Thoracic aorta (tissue), 2 donors: ENCODE data around the gene SEMA3G. TPM values are rescaled to one million over a fixed set of nuclear protein-coding genes. Genes with fewer than 3 reads are reported as not detected.

Experiments
- ATAC-seq: fragments of 150-250 bp; one replicate; pipeline ENCODE4 v1.8.0; 2017; ENCODE audit warnings: low read depth; ENCODE audit not compliant: insufficient number of reproducible peaks, low FRiP score
- DNase-seq: peaks from one replicate; pipeline ENCODE4 v3.0.0-alpha.2; 2020; ENCODE audit warnings: low spot score
- H3K27ac ChIP-seq, 2 donors: fragments of 200-600 bp; sonication (generic); 1 replicate in 1 of 2; 2 replicates in 1 of 2; pipeline ENCODE4 v1.5.1; 2016; ENCODE audit warnings: mild to moderate bottlenecking in 2 of 2, moderate library complexity in 2 of 2
- H3K27me3 ChIP-seq: fragments of 200-600 bp; sonication (generic); replicated peaks from 2 replicates; pipeline ENCODE4 v1.6.0; 2016; ENCODE audit warnings: mild to moderate bottlenecking; ENCODE audit not compliant: insufficient read depth
- H3K36me3 ChIP-seq: fragments of 200-600 bp; sonication (generic); one replicate; pipeline ENCODE4 v1.5.1; 2016
- H3K4me1 ChIP-seq, 2 donors: fragments of 200-600 bp; sonication (generic); 1 replicate in 1 of 2; 2 replicates in 1 of 2; pipeline versions ENCODE4 v1.5.1 to v1.6.0; 2016; ENCODE audit warnings: low read depth in 2 of 2, mild to moderate bottlenecking in 1 of 2; ENCODE audit not compliant: control insufficient read depth in 1 of 2
- H3K4me3 ChIP-seq: fragments of 200-600 bp; sonication (generic); 2 replicates; pipeline ENCODE4 v1.5.1; 2016; ENCODE audit warnings: mild to moderate bottlenecking
- H3K9me3 ChIP-seq: fragments of 200-600 bp; sonication (generic); 2 replicates; pipeline ENCODE4 v1.5.1; 2016
- total RNA-seq, 2 donors: library from RNA; depleted of rRNA; stranded (reverse); fragments of >200 nt; gene quantifications; one replicate each; pipeline versions ENCODE4 v1.1.0 to v1.2.3, GENCODE V29; 2016
- TF ChIP-seq, protein P1 (sequence below): fragments of 200-600 bp; sonication (generic); IDR thresholded peaks from one replicate; pipeline ENCODE4 v1.5.1; 2019; ENCODE audit warnings: antibody characterized with exemption

The SEMA3G gene
- total RNA-seq, 2 donors from 2014 or later: 16.8 to 18.1 TPM

DNA sequence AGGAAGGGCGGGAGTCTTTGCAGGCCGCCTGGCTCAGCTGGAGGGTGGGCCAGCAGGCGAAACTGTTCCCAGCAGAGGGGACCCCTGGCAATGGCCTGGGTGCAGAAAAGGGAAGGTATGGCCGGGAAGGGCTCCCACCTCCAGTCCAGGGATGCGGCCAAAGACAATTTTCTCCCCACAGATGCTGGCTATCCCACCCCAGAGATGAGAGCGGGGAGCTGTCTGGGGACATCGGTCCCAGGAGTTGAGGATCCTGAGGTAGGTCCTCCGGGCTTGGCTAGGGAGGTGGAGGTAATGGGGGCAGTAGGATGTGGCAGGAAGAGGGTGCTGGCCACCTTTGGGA is 1.7 kb downstream of the SEMA3G start:
- H3K36me3 ChIP-seq: no peaks in the 10 kb centered on the region
- no peak overlapping the region for H3K4me3 ChIP-seq
- DNase-seq (no peak), ATAC-seq (no peak)
- TF ChIP-seq, protein P1, sequence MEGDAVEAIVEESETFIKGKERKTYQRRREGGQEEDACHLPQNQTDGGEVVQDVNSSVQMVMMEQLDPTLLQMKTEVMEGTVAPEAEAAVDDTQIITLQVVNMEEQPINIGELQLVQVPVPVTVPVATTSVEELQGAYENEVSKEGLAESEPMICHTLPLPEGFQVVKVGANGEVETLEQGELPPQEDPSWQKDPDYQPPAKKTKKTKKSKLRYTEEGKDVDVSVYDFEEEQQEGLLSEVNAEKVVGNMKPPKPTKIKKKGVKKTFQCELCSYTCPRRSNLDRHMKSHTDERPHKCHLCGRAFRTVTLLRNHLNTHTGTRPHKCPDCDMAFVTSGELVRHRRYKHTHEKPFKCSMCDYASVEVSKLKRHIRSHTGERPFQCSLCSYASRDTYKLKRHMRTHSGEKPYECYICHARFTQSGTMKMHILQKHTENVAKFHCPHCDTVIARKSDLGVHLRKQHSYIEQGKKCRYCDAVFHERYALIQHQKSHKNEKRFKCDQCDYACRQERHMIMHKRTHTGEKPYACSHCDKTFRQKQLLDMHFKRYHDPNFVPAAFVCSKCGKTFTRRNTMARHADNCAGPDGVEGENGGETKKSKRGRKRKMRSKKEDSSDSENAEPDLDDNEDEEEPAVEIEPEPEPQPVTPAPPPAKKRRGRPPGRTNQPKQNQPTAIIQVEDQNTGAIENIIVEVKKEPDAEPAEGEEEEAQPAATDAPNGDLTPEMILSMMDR: no peak
- H3K9me3 ChIP-seq: no peaks in the 10 kb centered on the region
- no peaks in the 10 kb centered on the region for H3K4me1 ChIP-seq
- no peaks in the 10 kb centered on the region for H3K27me3 ChIP-seq
- no peak overlapping the region for H3K27ac ChIP-seq

DNA sequence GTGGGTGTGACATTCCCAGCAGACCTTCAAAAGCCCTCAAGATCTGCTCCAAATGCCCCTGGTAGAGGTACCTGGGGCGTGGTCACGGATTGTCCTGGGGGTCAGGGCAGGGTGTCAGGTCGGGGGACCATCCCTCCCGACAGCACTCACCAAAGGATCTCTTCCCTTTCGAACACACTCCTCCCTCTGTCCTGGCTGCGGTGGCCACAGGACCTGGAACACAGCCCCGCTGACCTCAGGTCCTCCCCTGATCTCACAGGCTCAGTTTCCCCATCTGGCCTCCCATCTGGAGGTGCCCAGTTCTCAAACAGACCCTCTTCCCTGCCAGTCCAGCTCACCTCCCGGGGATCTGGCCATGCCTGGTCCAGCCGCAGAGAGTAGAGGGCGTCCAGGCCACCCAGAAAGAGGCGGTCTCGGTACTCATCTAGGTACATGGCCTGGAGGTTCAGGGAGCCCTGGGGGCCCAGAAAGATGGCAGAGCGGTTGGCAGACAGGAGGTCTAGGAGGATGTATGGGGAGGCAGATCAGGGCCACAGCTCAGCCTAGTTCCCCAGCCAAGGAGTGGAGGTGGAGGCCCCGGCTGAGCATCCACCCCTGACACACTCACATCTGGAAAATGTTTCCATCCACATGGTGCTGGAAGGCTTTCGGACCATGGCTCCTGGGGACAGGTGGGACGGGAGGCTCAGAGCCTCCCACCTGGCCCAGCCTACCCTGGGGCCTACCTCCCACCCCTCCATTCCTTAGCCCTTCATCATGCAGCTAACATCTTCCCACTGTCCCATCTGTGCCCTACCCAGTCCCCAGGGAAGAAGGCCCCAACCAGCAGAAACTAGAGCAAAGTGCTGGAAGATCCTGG is 2.3 kb downstream of the SEMA3G start:
- Histone ChIP-seq H3K27ac (no peak overlapping the region), H3K4me3 (no peak overlapping the region), H3K9me3 (no peaks in the 10 kb centered on the region), H3K4me1 (no peaks in the 10 kb centered on the region), H3K36me3 (no peaks in the 10 kb centered on the region), H3K27me3 (no peaks in the 10 kb centered on the region)
- no peak for DNase-seq
- ATAC-seq: no peak
- TF ChIP-seq, protein P1: no peak

DNA sequence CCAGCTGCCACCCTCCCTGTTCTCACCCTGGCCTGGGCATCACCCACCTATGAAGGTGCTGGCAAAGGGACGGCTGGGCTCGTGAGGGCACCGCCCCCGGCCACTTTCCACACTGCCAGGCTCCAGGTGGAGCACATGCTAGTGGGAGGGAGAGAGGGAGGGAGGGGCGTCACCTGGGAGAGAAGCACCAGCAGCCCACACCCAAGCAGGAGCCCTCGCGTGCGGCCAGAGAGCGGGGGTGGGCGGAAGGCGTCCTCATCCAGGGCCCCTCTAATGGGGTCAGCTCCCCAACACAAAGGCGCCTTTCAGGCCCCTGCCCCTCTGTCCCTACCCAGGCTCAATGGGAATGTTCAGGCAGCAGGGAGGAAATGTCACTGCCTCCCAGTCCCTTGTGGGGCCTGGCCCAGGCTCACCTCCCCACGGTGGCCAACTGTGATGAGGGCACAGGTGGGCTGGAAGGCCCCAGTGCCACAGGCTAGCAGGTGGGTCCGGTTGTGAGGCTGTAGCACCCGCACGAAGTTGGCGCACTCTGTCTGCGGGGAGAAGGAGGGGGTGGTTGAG is 3.1 kb downstream of the SEMA3G start:
- Histone ChIP-seq H3K9me3 (no peaks in the 10 kb centered on the region), H3K36me3 (no peaks in the 10 kb centered on the region), H3K4me1 (no peaks in the 10 kb centered on the region), H3K27me3 (no peaks in the 10 kb centered on the region), H3K4me3 (no peak overlapping the region), H3K27ac (no peak overlapping the region)
- TF ChIP-seq, protein P1: no peak
- ATAC-seq (no peak), DNase-seq (no peak)

DNA sequence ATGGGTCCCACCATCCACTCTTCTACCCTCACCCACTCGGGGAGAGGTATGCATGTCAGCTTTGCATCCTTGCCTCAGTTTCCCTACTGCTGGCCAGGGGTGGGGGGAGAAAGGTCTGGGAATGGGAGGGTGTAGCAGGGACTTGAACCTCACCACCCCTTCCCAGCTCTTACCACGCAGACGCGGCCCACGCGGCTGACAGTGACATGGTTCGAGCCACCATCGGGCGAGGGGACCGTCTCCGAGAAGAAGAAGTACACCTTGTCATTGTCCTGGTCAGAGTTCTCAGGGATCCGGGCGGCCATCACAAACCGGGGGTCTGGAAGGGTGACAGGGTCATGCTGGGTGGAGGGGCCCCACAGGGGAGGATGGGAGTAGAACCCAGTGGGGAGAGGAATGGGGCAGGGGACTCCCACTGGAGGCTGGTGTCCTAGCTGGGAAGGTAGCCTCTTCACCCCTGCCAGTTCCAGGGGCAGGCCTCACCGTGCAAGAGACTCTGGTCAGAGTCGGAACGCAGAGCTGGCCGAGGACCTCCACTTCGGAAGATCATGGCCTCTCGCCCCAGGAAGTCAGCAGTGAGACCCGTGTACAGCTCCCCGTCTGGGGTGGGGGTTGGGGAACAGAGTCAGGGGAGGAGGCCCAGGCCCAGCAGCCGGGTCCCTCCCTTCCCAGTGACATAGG is 3.7 kb downstream of the SEMA3G start:
- ATAC-seq (no peak), DNase-seq (no peak)
- TF ChIP-seq, protein P1: no peak
- no peaks in the 10 kb centered on the region for H3K27me3 ChIP-seq
- H3K4me3 ChIP-seq: no peak overlapping the region
- H3K27ac ChIP-seq: no peak overlapping the region
- H3K36me3 ChIP-seq: no peaks in the 10 kb centered on the region
- no peaks in the 10 kb centered on the region for H3K4me1 ChIP-seq
- no peaks in the 10 kb centered on the region for H3K9me3 ChIP-seq

DNA sequence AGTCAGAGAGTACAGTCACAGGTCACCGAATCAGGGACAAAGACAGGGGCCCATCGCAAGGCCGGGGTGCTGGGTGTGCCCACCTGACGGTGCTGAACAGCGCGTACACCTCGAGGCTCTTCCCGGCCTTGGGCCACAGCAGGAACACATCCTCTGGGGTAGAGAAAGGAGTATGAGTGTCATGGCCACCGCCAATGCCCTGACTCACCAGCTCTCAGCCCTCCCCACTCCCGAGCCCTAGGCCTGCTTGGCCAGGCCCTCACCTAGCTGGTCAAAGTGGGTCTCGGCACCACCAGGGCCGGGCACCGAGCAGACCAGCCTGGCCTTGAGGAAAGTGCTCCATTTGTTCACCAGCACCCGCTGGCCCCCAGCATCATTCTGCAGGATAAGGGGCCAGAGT is 4.2 kb downstream of the SEMA3G start:
- ATAC-seq: no peak
- TF ChIP-seq, protein P1: no peak
- H3K36me3 ChIP-seq: no peaks in the 10 kb centered on the region
- H3K4me1 ChIP-seq: no peaks in the 10 kb centered on the region
- H3K27me3 ChIP-seq: no peaks in the 10 kb centered on the region
- DNase-seq: no peak
- H3K9me3 ChIP-seq: no peaks in the 10 kb centered on the region
- H3K4me3 ChIP-seq: no peak overlapping the region
- H3K27ac ChIP-seq: no peak overlapping the region
